ENCODE data around the gene TMEM33.

The TMEM33 gene

DNA sequence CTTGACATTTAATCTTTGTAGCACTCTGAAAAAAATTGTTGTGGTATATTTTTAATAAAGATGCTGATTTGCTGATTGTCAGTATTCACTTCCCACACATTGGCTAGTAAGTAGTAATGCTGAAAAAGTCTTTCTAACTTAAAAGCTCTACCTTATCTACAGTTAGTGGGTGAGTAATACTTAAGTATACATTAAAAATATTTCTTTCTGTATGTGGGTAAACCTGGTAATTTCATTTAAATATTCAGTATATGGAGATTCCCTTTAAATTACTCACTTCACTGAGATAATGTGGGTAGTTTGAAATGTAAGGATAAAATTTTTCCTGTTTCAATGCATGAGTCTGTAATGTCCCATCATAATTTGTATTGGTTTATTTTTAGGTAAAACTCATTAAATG, 5.6 kb downstream of the TMEM33 start:
- DNase-seq = no peak

DNA sequence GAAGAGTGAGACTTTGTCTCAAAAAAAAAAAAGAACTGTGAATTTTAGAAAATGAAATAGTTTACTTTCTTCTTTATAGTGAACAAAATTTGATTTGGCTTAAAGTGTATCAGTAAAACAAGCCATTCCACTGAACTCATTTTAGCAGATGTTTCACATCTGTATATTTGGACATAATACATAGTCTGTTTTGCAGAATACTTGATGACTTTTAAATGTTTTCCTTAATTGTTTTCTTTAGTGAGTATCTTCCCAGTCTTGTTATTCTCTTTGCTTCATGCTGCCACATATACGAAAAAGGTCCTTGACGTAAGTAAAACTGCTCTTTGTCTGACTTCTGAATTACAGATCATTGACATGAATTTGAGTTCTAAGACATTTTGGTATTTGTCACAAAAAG, 8.3 kb downstream of the TMEM33 start:
- no peak for DNase-seq

DNA sequence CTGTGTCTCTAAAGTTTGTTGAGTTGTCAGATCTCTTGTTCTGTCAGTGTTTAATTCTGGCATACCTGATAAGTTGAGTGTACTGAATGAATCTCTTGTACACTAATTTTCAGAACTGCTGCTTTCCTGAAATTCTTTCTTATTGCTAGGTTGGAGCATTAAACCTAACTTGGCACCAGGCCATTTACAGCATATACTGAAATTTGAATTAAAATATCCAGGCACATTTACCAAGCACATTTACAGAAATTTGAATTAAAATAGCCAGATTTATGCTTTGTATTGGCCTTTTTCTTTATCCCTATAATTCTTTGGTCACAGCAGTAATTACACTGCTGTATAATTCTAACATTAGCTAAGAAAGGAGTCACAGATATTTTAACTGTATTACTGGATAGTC, 8.9 kb downstream of the TMEM33 start:
- no peak for DNase-seq

DNA sequence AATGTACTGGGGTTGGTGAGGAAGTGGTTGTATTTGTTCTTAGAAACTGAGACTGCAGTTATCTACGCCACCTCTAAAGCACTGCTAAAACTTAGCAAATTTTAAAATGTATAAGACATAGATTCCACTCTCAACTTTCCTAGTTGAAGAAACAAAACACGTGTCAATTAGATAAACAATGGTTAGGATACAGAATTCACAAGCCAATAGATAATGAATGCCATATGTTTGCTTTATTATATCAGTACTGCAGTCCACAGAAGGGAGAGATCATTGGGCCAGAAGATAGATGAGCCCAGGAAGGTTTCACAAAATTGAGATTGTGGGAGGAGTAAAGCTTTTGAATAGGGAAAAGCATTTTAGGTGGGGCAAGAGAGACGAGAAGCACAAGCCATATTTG, 14.3 kb downstream of the TMEM33 start:
- DNase-seq = no peak

DNA sequence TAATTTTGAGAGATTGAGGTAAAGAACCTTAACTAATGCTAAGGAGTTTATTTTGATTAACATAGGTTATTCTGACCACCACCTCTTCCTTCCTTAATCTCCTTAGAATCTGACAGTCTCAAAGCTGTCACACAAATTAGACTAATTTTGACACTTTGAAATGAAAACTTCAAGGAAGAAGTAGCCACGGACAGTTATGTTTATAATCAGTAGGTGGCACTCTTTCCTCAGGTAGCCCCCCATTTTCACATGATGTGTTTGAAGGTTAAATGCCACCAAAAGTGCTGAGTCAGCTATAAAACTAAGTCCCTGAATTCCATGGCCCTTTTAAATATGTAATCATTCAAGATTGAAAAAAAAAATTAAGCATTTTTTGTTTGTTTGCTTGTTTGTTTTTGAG, 22.4 kb downstream of the TMEM33 start:
- DNase-seq = no peak

DNA sequence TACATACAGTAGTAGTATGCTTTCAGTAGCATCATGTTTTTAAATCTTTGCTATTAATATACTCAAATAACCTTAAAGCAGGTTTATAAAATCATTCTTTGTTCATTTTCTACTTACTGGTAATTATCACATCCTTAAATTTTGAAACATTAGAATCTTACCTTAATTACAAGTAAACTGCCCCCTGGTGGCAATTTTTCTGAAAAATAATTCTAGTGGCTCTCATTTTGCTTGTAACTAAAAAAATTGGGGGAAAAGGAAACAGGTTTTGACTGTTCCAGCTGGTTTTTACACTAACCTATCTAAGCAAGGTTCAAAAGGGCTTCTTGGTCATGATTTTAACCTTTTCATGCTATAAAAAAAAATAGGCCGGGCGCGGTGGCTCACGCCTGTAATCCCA, 27.9 kb downstream of the TMEM33 start:
- DNase-seq = no peak

DNA sequence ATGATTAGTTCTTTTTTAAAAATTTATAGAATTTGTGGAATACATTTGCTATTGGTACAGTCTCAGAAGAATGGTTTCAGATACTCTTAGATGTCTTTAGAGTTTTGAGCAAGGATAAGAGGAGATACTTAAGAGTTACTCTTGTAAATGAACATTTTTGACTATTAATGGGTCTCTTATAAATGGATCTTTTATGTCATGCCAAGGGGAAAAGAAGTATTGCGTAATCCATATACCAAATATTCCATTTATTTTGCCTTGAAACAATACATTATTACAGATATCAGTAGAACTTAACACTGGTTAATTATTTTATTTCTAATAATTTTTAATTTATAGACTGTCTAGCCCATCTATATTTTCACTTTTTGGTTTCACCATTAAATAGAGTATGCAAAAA, 29.2 kb downstream of the TMEM33 start:
- DNase-seq = no peak

DNA sequence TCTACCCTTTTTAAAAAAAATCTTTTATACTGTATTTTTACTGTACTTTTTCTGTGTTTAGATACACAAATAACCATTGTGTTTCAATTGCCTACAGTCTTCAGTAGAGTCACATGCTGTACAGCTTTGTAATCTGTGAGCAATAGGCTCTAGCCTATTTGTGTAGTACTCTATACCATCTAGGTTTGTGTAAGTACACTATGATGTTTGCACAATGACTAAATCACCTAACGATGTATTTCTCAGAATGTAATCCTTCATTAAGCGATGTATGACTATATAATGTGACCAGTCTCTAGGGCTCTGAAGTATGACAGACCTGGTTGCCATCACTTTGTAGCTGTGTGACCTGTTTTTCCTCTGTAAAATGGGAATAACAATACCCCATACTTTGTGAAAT, 32.2 kb downstream of the TMEM33 start:
- no peak for DNase-seq

DNA sequence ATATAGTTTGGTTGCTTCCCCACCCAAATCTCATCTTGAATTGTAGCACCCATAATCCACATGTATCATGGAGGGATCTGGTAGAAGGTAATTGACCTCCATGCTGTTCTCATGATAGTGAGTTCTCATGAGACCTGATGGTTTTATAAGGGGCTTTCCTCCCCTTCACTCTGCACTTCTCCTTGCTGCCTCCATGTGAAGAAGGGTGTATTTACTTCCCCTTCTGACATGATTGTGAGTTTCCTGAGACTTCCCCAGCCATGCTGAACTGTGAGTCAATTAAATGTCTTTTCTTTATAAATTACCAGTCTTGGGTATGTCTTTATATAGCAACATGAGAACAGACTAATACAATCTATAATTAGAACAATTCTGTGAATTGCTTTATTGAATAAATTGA, 34.4 kb downstream of the TMEM33 start:
- DNase-seq = no peak

DNA sequence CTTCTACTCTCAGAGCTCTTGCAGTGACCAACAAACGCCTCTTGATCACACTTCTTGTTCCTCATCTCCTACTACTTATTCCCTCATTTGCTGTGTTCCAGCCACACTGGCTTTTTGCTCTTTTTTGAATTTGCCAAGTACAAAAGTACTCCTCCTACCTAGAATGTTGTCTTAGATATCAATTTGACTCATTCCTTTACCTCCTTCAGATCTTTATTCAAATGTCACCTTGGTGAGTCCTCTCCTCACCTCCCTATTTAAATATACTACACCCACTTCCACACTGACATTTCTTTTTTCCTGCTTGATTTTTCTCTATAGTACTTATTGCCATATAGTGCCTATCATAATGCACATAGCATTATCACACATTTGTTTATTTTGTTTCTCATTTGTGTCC, 40.1 kb downstream of the TMEM33 start:
- no peak for DNase-seq

DNA sequence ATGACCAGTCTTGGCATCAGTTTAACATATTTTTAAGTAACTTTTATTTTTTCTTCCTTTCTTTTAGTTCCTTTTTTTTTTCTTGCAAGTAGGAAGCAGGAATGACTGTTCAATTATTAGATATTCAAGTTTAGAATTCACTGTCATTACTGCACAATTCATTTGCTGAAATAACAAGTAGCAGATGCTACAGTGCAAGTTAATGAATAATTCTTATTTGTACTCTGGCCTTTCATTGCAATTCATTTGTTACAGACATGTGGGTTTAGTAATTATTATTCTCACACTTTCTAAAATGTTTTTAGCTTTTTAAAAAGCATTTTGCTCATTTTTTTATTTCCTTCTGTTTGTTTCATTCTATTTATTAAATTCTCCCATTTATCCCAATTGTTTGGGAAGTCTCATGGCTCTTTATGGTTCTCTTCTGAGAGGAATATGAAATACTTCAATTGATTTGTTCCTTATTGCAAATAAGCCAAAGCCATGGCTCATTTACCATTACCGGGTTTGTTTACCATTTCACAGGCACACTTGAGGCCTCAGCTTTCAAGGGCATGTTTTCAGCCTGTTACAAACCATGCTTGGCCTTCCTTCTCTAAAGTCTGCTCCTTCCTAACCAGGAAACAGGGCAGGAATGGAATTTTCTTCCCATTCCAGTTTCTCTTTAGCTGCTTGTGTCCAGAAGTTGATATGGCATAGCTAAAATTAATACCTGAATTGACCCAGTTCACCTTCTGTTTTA, 41.7 kb downstream of the TMEM33 start:
- no peak for DNase-seq

DNA sequence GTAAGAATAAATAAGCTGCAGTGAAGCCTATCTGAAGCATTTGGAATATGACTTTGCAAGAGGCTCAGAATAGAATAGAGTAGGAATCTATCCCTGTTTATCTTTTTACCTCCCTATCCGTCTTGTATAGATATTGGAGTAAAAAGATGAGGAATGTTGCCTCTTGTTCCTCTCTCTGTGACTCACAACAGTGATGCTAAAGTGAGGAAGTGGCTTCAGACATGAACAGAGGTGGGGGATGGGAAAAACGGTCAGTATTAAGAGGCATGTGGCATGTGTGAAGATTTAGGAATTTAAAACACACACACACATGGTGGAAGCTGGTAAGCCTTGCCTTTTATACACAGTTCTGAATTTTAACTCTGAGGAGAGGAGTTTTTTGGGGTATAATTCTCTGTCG, 42.5 kb downstream of the TMEM33 start:
- DNase-seq = no peak

DNA sequence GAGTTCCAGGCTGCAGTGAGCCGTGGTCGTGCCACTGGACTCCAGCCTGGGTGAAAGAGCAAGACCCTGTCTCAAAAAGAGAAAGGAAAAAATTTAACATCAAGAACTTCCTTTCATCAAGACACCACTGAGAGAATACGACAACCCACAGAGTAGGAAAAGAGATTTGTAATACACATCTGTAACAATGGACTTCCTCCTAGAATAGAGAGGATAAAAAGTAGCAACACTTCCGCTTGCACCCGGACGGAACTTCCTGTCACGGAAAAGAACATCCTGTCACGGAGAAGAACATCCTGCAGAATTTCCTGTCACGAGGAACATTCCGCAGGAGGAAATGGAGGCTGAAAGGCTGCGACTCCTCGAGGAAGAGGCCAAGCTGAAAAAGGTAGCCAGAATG, 46.2 kb downstream of the TMEM33 start, which contains the start of gene DCAF4L1:
Gene DCAF4L1, plus strand, starts transcription at position 301 of the 400 bp plus-strand sequence. Its CDS starts 37 bp downstream, at position 338.
- no peak for DNase-seq

DNA sequence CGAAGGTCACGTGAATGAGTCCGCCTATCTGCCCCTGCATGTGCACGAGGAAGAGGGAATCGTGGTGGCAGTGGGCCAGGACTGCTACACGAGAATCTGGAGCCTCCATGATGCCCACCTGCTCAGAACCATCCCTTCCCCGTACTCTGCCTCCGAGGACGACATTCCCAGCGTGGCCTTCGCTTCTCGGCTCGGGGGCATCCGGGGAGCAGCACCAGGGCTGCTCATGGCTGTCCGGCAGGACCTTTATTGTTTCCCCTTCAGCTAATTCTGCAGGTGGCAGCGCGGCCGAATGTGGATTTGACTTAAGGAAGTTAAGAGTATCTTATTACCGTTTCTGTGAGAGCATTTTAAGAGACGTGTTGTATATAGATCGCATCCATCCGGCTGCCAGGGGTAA, 47.5 kb downstream of the TMEM33 start:
- DNase-seq = no peak

DNA sequence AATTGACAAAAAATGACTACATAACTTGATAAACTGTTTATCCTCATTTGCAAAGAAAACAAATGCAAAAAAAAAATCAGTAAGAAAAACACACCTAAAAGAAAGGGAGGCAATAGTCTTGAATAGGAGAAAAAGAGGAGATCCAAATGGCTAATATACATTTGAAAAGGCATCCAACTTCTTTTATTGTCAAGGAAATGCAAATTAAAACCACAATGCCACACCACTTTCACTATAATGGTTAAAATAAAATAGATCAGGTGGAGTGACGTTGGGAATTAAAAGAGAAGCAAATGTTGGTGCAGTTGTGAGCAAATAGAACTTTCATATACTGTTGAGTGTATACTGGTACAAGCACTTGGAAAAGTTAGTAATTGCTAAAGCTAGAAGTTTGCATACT, 49.9 kb downstream of the TMEM33 start:
- no peak for DNase-seq

DNA sequence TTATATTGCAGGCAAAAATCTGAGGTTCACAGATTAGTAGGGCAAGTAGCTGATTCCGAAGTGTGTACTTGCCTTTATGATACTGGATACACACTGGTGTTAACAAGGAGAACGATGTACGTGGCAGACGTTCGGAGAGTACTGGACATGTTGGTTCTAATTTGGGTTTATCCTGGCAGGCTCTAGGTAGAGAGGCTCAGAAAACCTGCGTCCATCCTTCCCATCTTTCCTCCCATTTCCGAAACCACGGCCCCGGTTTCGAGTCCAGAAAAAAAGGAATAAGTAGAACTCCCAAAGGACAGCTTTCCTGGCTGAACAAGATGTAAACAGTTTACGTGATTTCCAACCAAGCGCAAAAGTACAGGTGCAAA, 54.8 kb downstream of the TMEM33 start:
- no peak for DNase-seq

DNA sequence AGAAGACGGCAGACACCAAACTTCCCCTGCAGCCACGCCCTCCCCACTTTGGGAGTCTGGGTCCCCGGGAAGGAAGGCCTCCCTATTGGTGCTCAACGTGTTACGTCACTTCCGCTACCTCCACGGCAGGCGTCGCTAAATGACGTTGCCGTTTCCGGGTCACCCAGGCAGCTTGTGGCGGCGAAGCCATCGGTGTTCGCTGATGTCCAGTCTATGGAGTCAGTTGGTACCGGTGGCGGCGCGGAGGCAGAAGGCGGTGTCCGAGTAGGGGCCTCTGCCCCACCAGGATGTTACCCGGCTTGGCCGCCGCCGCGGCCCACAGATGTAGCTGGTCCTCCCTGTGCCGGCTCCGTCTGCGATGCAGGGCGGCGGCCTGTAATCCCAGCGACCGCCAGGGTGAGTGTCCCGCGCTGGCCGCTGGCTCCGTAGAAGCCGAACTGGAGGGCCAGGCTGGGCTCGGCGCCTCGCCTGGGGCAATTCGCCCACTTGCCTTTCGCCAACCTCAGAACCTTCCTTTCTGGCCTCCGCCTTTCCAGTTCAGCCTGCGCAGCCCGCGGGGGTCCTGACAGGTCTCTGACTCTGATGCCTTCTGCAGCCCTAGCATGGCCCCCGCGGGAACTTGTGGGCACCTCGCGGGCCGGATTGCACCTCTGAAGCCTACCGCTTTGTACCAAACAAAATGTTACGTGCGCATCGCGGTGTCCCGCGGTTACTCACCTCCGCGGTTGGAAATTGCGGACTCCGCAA, 55.3 kb downstream of the TMEM33 start, which contains the start of gene SLC30A9:
Gene SLC30A9, plus strand, starts transcription at position 166 of the 747 bp plus-strand sequence. Its CDS starts 122 bp downstream, at position 288.
- DNase-seq = peak; percentile 89

DNA sequence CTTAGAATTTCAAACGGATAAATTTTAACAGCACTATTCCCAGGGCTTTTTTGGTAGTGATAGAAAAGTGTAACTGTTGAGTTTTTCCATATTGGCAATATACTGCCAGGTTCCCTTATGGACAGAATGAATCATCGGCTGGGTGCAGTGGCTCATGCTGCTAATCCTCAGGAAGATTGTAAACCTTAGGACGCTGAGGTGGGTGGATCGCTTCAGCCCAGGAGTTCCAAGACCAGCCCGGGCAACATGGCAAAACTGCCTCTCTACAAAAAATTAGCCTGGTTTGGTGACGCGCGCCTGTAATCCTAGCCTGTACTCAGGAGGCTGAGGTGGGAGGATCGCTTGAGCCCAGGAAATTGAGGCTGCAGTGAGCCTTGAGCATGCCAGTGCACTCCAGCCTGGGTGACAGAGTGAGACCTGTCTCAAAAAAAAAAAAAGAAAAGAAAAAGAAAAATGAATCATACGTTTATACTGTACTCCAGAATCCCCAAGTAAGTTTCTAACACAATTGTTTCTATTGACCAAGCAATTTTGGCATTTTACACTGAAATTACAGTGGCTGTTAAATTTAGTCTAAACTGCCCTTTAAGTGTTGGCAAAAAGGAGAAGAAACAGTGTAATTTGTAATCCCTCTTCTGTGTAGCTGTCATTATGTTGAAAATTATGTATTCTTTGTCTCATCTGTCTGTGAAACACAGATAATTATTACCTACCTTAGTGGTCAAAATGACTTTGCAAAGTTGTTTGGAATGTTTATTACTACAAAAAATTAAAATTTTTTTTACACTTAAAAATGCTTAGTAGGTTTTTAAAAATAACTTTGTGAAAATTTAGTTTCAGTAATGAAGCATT, 56.9 kb downstream of the TMEM33 start:
- DNase-seq = no peak

DNA sequence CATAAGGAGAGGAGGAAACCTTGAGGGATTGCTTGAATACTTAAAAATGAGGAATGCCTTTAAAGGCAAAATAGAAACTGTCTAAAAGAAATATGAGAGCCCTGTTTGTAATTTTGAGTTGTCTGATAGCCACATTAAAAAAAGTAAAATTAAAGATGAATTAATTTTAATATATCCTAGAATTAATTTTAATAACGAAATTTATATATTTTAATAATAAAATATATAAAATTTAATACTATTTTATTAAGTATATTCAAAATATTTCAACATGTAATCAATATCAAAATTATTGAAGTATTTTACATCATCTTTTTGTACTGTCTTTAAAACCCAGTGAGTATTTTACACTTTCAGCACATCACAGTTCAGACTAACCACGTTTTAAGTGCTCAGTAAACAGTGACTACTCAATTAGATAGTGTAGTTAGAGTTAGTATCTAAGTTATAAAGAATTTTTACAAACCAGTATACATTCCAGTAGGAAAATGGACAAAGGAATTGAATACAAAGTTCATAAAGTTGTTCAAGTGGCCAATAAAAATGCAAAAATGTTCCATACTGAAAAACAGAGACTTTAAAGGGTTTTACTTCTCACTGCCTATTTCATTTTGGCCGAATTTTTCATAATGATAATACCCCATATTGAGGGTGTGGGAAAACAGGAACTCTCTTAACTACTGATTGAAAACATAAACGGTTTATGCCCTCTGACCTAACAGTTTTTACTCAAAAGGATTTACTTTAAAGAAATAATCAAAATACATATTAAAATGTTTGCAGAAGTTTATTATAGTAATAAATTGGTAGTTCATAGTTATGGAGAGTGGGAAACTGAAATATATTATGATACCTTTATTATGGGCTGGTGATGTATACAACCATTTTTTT, 58.0 kb downstream of the TMEM33 start:
- DNase-seq = no peak

DNA sequence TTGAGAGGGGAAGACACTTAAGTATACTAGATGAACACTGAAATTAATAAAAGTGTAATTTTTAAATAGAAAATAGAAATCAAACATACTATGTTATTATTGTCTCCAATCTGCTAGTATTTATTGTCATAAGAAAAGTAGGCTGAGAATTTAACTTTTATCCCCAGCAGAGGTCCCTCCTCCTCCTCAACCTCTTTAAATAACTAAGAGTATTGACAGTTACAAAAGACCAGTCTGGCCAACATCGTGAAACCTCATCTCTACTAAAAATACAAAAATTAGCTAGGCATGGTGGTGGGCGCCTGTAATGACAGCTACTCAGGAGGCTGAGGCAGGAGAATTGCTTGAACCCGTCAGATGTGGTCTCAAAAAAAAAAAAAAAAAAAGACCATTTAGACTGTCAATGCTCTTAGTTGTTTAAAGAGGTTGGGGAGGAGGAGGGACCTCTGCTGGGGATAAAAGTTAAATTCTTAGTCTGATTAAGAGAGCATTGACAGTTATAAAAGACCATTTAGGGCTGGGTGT, 59.3 kb downstream of the TMEM33 start:
- DNase-seq = no peak

DNA sequence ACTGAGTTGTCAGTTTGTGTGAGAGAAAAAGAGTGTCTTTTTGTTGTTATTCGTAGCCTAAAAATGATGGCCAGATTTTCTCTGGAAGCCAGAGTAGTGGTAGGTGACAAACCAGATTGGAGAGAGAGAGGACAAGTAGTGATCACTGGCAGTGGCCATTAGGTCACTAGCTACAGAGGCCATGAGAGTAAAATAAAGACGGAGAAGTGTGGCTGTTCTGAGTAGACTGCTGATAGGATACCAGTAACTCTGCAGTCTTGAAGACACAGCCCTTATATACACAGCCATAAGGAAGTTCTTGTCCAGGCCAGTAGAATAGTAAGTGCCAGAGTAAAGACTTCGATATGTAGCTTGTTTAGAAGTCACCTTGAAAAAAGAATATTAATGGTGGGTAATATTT, 62.8 kb downstream of the TMEM33 start:
- no peak for DNase-seq

DNA sequence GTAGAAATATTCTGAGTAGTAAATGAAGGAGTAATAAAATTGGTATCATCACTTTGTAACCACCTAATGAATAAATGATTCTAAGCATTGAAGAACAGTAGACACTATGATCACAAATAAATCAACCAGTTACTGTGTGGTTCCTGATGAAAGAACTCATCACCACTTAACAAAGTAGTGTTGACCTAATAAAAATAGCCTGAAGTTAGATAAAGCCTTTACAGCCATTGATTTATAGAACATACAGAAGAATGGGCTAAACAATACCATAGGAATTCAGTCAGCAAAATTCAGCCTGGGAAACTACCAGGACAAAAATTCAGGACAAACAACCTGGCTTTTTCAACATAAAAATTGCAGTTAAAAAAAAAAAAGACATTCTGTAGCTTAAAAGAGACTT, 64.1 kb downstream of the TMEM33 start:
- DNase-seq = no peak

All from T-helper 9 cell (primary cell).